ENCODE results near the gene OR6B2.

The OR6B2 gene

GRCh38 chr2:240037358-240037757 is 7.1 kb upstream of the OR6B2 start:
- DNase-seq: no peak

GRCh38 chr2:240033330-240033678 is 3.1 kb upstream of the OR6B2 start:
- no peak for DNase-seq

GRCh38 chr2:240032406-240033329 is 2.4 kb upstream of the OR6B2 start:
- no peak for DNase-seq

- DNase-seq: no peak
Observed at GRCh38 chr2:240024766-240025165, 5.5 kb downstream of the OR6B2 start.

- no peak for DNase-seq
Observed at GRCh38 chr2:240023792-240024191, 6.4 kb downstream of the OR6B2 start.

GRCh38 chr2:240021488-240022104 is 8.6 kb downstream of the OR6B2 start:
- peak; percentile 11 for DNase-seq

- DNase-seq: no peak
Observed at GRCh38 chr2:240018071-240018750, 12.0 kb downstream of the OR6B2 start.

- DNase-seq: no peak
Observed at GRCh38 chr2:240014327-240014726, 15.9 kb downstream of the OR6B2 start.

GRCh38 chr2:240013343-240013742 is 16.9 kb downstream of the OR6B2 start:
- no peak for DNase-seq

- DNase-seq: no peak
Observed at GRCh38 chr2:240002983-240003382, 27.2 kb downstream of the OR6B2 start.

- no peak for DNase-seq
Observed at GRCh38 chr2:240000671-240001070, 29.6 kb downstream of the OR6B2 start.

- no peak for DNase-seq
Observed at GRCh38 chr2:239997686-239998409, 32.4 kb downstream of the OR6B2 start.

- no peak for DNase-seq
Observed at GRCh38 chr2:239994086-239994485, 36.1 kb downstream of the OR6B2 start.

- DNase-seq: no peak
Observed at GRCh38 chr2:239993291-239993690, 36.9 kb downstream of the OR6B2 start.

- peak; percentile 16 for DNase-seq
Observed at GRCh38 chr2:239991689-239992314, 38.4 kb downstream of the OR6B2 start.

GRCh38 chr2:239990966-239991365 is 39.3 kb downstream of the OR6B2 start:
- no peak for DNase-seq

- DNase-seq: no peak
Observed at GRCh38 chr2:239985356-239985755, 44.9 kb downstream of the OR6B2 start.

GRCh38 chr2:239984421-239985194 is 45.6 kb downstream of the OR6B2 start:
- DNase-seq: no peak

- no peak for DNase-seq
Observed at GRCh38 chr2:239983004-239983778, 47.0 kb downstream of the OR6B2 start.

Measured in NCI-H2171 (cell line).